ENCODE measurements around the gene RAI1.
A peak's percentile ranks its signal among the peaks of the same experiment; 100 is the strongest.

RAI1 gene

DNA sequence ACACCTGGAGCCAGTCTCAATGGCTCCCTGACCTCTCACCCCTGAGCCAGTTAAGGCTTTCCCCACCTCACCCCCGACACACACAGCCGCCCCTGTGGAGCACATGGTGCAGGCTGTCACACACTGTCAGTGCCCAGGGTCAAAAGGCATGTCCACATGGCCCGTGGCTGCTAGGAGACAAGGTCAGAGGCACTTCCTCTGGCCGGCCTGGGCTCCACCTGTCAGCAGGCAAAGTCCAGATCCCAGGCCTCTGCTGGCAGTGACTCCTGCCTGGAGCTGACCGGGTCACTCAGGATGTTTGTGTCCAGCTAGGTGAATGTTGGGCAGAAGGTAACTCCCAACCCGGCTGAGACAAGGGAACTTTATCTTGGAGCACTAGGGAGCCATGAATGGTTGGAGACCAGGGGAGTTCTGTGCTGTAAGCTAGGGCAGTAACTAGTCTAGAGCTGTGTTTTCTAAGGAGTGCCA lies 149.5 kb downstream of the RAI1 start:
- H3K4me1 ChIP-seq (ENCODE audit: control insufficient read depth, insufficient read depth, low read length, poor library complexity, severe bottlenecking) = peaks cover 43% of the 10 kb centered on the region
- no peaks in the 10 kb centered on the region for H3K27me3 ChIP-seq (replicated peaks; ENCODE audit: control insufficient read depth, insufficient read depth, low read length, poor library complexity, severe bottlenecking)
- H3K4me3 ChIP-seq (ENCODE audit: insufficient read depth, low read depth, low read length, poor library complexity, severe bottlenecking) = no peak overlapping the region
- H3K36me3 ChIP-seq (ENCODE audit: control insufficient read depth, insufficient read depth, low read length) = no peaks in the 10 kb centered on the region
- no peak overlapping the region for H3K27ac ChIP-seq (ENCODE audit: insufficient read depth, low read length, poor library complexity, severe bottlenecking)
- DNase-seq = no peak
- H3K9me3 ChIP-seq (ENCODE audit: control insufficient read depth, low read length) = no peaks in the 10 kb centered on the region

DNA sequence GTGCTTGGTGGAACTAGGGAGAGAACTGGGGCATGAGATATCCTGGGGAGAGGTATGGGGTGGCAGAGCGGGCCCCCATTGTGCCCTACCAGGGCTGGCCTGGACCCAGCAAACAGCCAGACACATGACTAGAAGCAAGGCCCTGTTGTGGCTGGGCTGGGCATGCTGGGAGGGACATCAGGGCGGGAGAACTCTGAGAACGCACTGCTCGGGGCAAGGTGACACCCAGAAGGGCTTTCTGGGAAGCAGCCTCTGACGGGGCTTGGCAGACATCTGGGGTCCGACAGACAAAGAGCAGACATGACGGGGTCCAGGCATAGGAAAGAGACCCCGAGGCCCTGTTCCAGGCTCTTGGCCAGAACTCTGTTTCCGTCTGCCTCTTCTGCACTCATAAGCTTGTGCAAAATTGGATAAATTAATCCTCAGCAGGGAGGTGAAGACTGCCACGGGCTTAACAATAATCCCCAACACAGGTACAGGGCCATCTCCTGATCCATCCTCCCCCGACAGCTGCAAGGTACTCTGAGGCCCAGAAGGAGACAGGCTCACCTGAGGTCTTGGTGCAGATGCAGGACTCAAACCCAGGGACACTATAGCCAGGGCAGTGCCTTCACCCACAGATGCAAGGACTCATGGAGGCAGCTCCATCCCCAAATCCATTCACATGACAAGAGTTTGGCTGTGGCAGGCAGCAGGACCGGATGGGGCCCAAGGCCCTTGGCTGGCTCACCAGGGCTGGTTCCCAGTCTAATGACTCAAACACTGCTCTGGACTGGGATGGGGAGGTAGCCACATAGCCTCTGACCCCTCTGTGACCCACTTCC lies 150.2 kb downstream of the RAI1 start:
- Histone ChIP-seq H3K9me3 (ENCODE audit: control insufficient read depth, low read length) (no peaks in the 10 kb centered on the region), H3K27ac (ENCODE audit: insufficient read depth, low read length, poor library complexity, severe bottlenecking) (no peak overlapping the region), H3K4me3 (ENCODE audit: insufficient read depth, low read depth, low read length, poor library complexity, severe bottlenecking) (no peak overlapping the region), H3K4me1 (ENCODE audit: control insufficient read depth, insufficient read depth, low read length, poor library complexity, severe bottlenecking) (peaks cover 39% of the 10 kb centered on the region), H3K36me3 (ENCODE audit: control insufficient read depth, insufficient read depth, low read length) (no peaks in the 10 kb centered on the region), H3K27me3 (replicated peaks; ENCODE audit: control insufficient read depth, insufficient read depth, low read length, poor library complexity, severe bottlenecking) (no peaks in the 10 kb centered on the region)
- no peak for DNase-seq

DNA sequence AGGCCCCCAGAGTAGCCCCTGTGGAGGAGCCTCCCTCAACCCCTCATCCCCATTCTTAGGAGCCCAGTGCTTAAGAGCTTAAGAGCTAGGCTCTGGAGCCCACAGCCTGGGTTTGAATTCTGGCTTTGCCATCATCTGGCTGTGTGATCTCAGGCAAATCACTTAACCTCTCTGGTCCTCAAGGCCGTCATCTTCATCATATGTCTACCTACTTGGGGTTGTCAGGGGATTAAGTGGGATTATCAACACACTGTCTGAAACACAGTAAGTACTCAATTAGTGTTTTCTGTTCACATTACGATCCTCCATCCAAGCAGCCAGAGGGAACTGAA lies 150.7 kb downstream of the RAI1 start:
- Histone ChIP-seq H3K36me3 (ENCODE audit: control insufficient read depth, insufficient read depth, low read length) (no peaks in the 10 kb centered on the region), H3K27me3 (replicated peaks; ENCODE audit: control insufficient read depth, insufficient read depth, low read length, poor library complexity, severe bottlenecking) (no peaks in the 10 kb centered on the region), H3K27ac (ENCODE audit: insufficient read depth, low read length, poor library complexity, severe bottlenecking) (no peak overlapping the region), H3K9me3 (ENCODE audit: control insufficient read depth, low read length) (no peaks in the 10 kb centered on the region), H3K4me3 (ENCODE audit: insufficient read depth, low read depth, low read length, poor library complexity, severe bottlenecking) (no peak overlapping the region), H3K4me1 (ENCODE audit: control insufficient read depth, insufficient read depth, low read length, poor library complexity, severe bottlenecking) (peaks cover 33% of the 10 kb centered on the region)
- no peak for DNase-seq

DNA sequence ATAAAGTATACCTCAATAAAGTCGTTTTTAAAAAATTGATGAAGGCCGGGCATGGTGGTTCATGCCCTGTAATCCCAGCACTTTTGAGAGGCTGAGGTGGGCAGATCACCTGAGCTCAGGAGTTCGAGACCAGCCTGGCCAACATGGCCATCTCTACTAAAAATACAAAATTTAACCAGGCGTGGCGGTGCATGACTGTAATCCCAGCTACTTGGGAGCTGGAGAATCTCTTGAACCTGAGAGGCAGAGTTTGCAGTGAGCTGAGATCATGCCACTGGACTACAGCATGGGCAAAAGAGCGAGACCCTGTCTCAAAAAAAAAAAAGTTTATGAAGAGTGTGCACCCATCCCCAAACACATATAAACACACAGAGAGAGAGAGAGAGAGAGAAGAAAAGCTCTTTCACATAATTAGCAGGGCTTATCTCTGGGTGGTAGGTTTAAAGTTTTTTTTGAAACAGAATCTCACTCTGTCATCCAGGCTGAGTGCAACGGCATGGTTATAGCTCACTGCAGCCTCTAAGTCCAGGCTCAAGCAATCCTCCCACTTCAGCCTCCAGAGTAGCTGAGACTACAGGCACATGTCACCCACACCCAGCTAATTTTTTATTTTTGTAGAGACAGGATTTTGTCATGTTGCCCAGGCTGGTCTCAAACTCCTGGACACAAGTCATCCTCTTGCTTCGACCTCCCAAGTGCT lies 152.6 kb downstream of the RAI1 start:
- Histone ChIP-seq H3K27ac (ENCODE audit: insufficient read depth, low read length, poor library complexity, severe bottlenecking) (peak overlapping the region; percentile 40), H3K4me1 (ENCODE audit: control insufficient read depth, insufficient read depth, low read length, poor library complexity, severe bottlenecking) (peaks cover 22% of the 10 kb centered on the region), H3K4me3 (ENCODE audit: insufficient read depth, low read depth, low read length, poor library complexity, severe bottlenecking) (no peak overlapping the region), H3K9me3 (ENCODE audit: control insufficient read depth, low read length) (no peaks in the 10 kb centered on the region), H3K27me3 (replicated peaks; ENCODE audit: control insufficient read depth, insufficient read depth, low read length, poor library complexity, severe bottlenecking) (no peaks in the 10 kb centered on the region), H3K36me3 (ENCODE audit: control insufficient read depth, insufficient read depth, low read length) (no peaks in the 10 kb centered on the region)
- no peak for DNase-seq

DNA sequence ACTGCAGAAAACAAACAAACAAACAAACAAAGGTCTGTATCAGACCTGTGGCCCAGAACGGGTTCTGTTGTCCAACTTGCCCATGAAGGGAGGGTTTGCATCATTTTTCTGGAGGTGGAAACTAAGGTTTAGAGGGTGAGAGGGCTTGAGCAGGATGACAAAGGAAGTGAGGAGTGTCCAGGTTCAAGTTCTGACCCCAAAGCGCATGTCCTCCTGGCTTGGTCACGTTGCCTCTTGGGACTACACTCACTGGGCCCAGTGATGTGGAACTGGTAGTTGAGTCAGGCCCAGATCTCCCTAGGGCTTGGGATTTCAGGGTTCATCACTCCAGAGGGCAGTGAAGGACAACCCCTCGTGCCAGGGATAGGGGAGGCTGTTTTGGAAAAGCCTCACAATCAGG lies 153.7 kb downstream of the RAI1 start:
- Histone ChIP-seq H3K4me1 (ENCODE audit: control insufficient read depth, insufficient read depth, low read length, poor library complexity, severe bottlenecking) (peaks cover 28% of the 10 kb centered on the region), H3K4me3 (ENCODE audit: insufficient read depth, low read depth, low read length, poor library complexity, severe bottlenecking) (no peak overlapping the region), H3K27me3 (replicated peaks; ENCODE audit: control insufficient read depth, insufficient read depth, low read length, poor library complexity, severe bottlenecking) (no peaks in the 10 kb centered on the region), H3K27ac (ENCODE audit: insufficient read depth, low read length, poor library complexity, severe bottlenecking) (peak overlapping the region; percentile 40), H3K36me3 (ENCODE audit: control insufficient read depth, insufficient read depth, low read length) (no peaks in the 10 kb centered on the region), H3K9me3 (ENCODE audit: control insufficient read depth, low read length) (no peaks in the 10 kb centered on the region)
- DNase-seq = no peak

DNA sequence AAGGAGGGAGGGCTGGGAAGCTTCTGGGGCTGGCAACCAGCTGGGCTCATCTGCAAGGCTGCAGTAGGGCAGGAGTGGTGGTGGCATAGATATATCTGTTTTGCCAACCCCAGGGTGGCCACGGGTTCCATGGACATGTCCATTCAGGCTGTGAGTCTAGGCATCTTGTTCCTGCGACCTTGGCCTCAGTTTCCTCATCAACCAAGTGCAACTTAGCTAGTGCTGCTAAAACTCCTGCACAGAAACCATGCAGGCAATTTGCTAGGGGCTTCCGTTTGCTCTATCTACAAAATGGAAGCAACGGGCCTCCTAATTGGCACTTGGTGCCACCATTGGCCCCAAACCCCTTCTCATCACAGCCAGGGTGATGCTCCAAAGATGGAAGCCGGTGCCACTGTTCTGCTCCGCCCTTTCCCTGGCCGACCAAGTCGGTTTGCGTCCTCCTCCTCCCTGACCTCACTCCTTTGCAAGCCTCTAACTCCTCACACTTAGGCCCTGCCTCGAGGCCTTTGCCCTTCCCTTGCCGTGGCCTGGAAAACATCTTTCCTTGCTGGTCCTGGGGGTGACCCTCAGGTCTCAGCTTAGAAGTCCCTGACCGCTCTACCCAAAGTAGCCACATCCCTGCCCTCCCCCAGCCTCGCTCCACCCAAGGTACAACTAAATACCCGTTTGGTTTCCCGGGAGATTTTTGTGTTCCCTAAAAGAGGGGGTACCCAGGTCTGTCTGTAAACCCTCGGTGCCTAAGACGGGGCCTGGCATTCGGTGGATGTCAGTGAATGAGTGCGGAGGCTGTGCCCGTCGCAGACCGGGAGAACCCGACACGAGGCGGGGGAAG lies 154.4 kb downstream of the RAI1 start:
- Histone ChIP-seq H3K4me3 (ENCODE audit: insufficient read depth, low read depth, low read length, poor library complexity, severe bottlenecking) (peak overlapping the region; percentile 77), H3K4me1 (ENCODE audit: control insufficient read depth, insufficient read depth, low read length, poor library complexity, severe bottlenecking) (peaks cover 28% of the 10 kb centered on the region), H3K27ac (ENCODE audit: insufficient read depth, low read length, poor library complexity, severe bottlenecking) (peak overlapping the region; percentile 96), H3K27me3 (replicated peaks; ENCODE audit: control insufficient read depth, insufficient read depth, low read length, poor library complexity, severe bottlenecking) (no peaks in the 10 kb centered on the region), H3K9me3 (ENCODE audit: control insufficient read depth, low read length) (no peaks in the 10 kb centered on the region), H3K36me3 (ENCODE audit: control insufficient read depth, insufficient read depth, low read length) (no peaks in the 10 kb centered on the region)
- no peak for DNase-seq

DNA sequence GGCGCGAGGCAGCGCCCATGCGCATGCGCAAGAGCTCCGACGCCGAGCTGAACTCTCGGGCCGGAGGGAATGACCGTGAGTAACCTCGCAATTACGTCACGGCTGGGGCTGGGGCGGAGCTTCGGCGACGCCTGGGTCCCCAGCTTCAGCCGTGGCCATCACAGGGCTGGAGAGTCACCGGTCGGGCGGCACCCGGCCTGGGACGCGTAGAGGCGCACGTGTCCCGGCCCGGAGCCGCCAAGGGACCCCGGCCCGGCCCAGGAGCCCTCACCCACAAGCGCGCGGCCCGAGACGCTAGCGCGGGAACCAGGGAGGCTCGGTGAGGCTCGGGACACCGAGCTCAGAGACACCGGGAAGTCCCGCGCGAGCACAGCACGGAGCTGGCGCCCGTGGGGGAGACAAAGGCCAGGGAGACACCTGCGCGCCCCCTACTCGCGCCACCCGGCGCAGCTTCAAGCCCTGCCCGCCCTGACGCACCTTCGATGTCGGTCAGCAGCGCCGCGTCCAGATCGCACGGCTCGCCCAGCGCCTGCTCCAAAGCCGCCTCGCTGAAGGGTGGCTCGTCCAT lies 155.1 kb downstream of the RAI1 start:
- H3K27ac ChIP-seq (ENCODE audit: insufficient read depth, low read length, poor library complexity, severe bottlenecking) = peak overlapping the region; percentile 96
- peak overlapping the region; percentile 77 for H3K4me3 ChIP-seq (ENCODE audit: insufficient read depth, low read depth, low read length, poor library complexity, severe bottlenecking)
- no peaks in the 10 kb centered on the region for H3K36me3 ChIP-seq (ENCODE audit: control insufficient read depth, insufficient read depth, low read length)
- H3K4me1 ChIP-seq (ENCODE audit: control insufficient read depth, insufficient read depth, low read length, poor library complexity, severe bottlenecking) = peaks cover 28% of the 10 kb centered on the region
- DNase-seq = peak; percentile 91 to 97 (median 97)
- no peaks in the 10 kb centered on the region for H3K9me3 ChIP-seq (ENCODE audit: control insufficient read depth, low read length)
- H3K27me3 ChIP-seq (replicated peaks; ENCODE audit: control insufficient read depth, insufficient read depth, low read length, poor library complexity, severe bottlenecking) = no peaks in the 10 kb centered on the region

DNA sequence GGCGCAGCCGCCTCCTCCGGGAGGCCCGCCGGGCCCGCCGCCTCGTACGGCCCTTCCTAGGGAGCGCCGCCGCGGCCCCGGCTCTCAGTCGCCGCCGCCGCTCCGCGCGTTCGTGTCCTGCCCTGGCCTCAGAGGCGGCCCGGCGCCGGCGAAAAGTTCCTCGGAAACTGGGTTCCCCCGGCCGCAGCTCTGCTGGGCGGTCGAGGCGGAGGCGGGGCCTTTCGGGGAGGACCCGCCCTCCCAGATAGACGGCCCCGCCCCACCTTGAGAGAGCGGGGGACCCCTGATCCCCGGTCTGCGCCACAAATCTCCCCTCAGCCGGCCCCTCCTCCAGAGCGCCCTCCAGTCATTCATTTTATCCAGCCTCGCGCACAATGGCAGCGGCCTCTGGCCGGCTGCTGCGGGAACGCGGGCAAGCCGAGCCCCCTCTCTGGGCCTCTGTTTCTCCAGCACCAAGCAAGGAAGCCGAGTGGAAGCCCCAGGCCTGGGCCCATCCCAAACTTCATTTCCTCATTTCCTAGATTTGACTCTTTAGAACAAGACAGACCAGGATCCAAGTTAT lies 155.6 kb downstream of the RAI1 start, which contains the start of gene SREBF1:
SREBF1 (minus strand) TSS at position 169 of the 562 bp plus-strand sequence. CDS start 169 bp downstream, outside the sequence.
- no peaks in the 10 kb centered on the region for H3K27me3 ChIP-seq (replicated peaks; ENCODE audit: control insufficient read depth, insufficient read depth, low read length, poor library complexity, severe bottlenecking)
- peaks cover 28% of the 10 kb centered on the region for H3K4me1 ChIP-seq (ENCODE audit: control insufficient read depth, insufficient read depth, low read length, poor library complexity, severe bottlenecking)
- H3K36me3 ChIP-seq (ENCODE audit: control insufficient read depth, insufficient read depth, low read length) = no peaks in the 10 kb centered on the region
- H3K9me3 ChIP-seq (ENCODE audit: control insufficient read depth, low read length) = no peaks in the 10 kb centered on the region
- peak within 1 kb of the TSS; percentile 96 for H3K27ac ChIP-seq (ENCODE audit: insufficient read depth, low read length, poor library complexity, severe bottlenecking)
- peak within 1 kb of the TSS; percentile 77 for H3K4me3 ChIP-seq (ENCODE audit: insufficient read depth, low read depth, low read length, poor library complexity, severe bottlenecking)
- peak; percentile 44 to 55 (median 52) for DNase-seq

DNA sequence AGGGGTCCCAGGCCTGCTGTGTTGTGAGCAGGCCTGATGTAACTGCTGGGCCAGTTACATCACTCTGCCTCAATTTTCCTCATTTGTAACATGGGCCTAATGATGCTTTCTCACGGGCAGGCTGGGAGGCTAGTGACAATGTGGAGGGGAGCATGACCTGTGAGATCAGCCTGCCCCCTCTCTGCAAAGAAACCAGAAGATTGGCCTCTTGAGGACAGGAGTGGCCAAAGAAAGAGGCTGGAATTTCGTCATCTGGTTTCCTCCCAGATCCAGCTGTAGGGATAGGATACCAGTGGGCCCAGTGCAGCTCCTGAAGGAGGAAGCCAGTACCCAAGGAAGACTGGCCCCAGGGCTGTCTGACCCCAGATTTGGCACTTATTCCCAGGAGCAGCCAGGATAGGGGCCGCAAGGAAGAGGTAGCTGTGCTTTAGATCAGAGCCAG lies 156.1 kb downstream of the RAI1 start:
- Histone ChIP-seq H3K36me3 (ENCODE audit: control insufficient read depth, insufficient read depth, low read length) (no peaks in the 10 kb centered on the region), H3K27me3 (replicated peaks; ENCODE audit: control insufficient read depth, insufficient read depth, low read length, poor library complexity, severe bottlenecking) (no peaks in the 10 kb centered on the region), H3K9me3 (ENCODE audit: control insufficient read depth, low read length) (no peaks in the 10 kb centered on the region), H3K4me1 (ENCODE audit: control insufficient read depth, insufficient read depth, low read length, poor library complexity, severe bottlenecking) (peaks cover 28% of the 10 kb centered on the region), H3K27ac (ENCODE audit: insufficient read depth, low read length, poor library complexity, severe bottlenecking) (peak overlapping the region; percentile 96), H3K4me3 (ENCODE audit: insufficient read depth, low read depth, low read length, poor library complexity, severe bottlenecking) (peak overlapping the region; percentile 77)
- DNase-seq = no peak
